ENCODE data around the gene BRME1.
A peak's percentile ranks its signal among the peaks of the same experiment; 100 is the strongest.

The BRME1 gene

GRCh38 chr19:13914777-13915176, 8.9 kb upstream of the BRME1 start:
- Mint-ChIP-seq H3K4me3 (no peak overlapping the region), H3K9me3 (ENCODE audit: low read depth) (no peaks in the 10 kb centered on the region), H3K36me3 (no peaks in the 10 kb centered on the region)

GRCh38 chr19:13913352-13913751, 7.4 kb upstream of the BRME1 start:
- no peak overlapping the region for H3K27ac Mint-ChIP-seq

More at GRCh38 chr19:13914777-13915176, 8.9 kb upstream of the BRME1 start:
- Mint-ChIP-seq H3K27me3 (no peaks in the 10 kb centered on the region), H3K27ac (no peak overlapping the region), H3K4me1 (ENCODE audit: low read depth) (no peaks in the 10 kb centered on the region)

GRCh38 chr19:13909430-13909829, 3.5 kb upstream of the BRME1 start:
- H3K27me3 Mint-ChIP-seq = no peaks in the 10 kb centered on the region
- no peak overlapping the region for H3K27ac Mint-ChIP-seq
- H3K36me3 Mint-ChIP-seq = no peaks in the 10 kb centered on the region
- H3K9me3 Mint-ChIP-seq (ENCODE audit: low read depth) = no peaks in the 10 kb centered on the region
- H3K4me1 Mint-ChIP-seq (ENCODE audit: low read depth) = peaks cover 15% of the 10 kb centered on the region
- no peak overlapping the region for H3K4me3 Mint-ChIP-seq

More at GRCh38 chr19:13913352-13913751, 7.4 kb upstream of the BRME1 start:
- H3K9me3 Mint-ChIP-seq (ENCODE audit: low read depth) = no peaks in the 10 kb centered on the region
- H3K4me3 Mint-ChIP-seq = no peak overlapping the region
- no peaks in the 10 kb centered on the region for H3K27me3 Mint-ChIP-seq
- no peaks in the 10 kb centered on the region for H3K36me3 Mint-ChIP-seq
- no peaks in the 10 kb centered on the region for H3K4me1 Mint-ChIP-seq (ENCODE audit: low read depth)

- no peaks in the 10 kb centered on the region for H3K27me3 Mint-ChIP-seq
- H3K4me1 Mint-ChIP-seq (ENCODE audit: low read depth) = peaks cover 15% of the 10 kb centered on the region
- H3K36me3 Mint-ChIP-seq = no peaks in the 10 kb centered on the region
- H3K4me3 Mint-ChIP-seq = no peak overlapping the region
- H3K9me3 Mint-ChIP-seq (ENCODE audit: low read depth) = no peaks in the 10 kb centered on the region
- H3K27ac Mint-ChIP-seq = no peak overlapping the region
These were observed 2.8 kb upstream of the BRME1 start for GRCh38 chr19:13908674-13909073.

- Mint-ChIP-seq H3K36me3 (no peaks in the 10 kb centered on the region), H3K4me3 (peak overlapping the region; percentile 87), H3K9me3 (ENCODE audit: low read depth) (no peaks in the 10 kb centered on the region), H3K27me3 (no peaks in the 10 kb centered on the region), H3K4me1 (ENCODE audit: low read depth) (peaks cover 15% of the 10 kb centered on the region), H3K27ac (peak overlapping the region; percentile 61)
These were observed 993 bp upstream of the BRME1 start for GRCh38 chr19:13906910-13907309.

- Mint-ChIP-seq H3K4me1 (ENCODE audit: low read depth) (peaks cover 15% of the 10 kb centered on the region), H3K27me3 (no peaks in the 10 kb centered on the region), H3K4me3 (peak overlapping the region; percentile 87), H3K9me3 (ENCODE audit: low read depth) (no peaks in the 10 kb centered on the region), H3K27ac (no peak overlapping the region), H3K36me3 (no peaks in the 10 kb centered on the region)
These were observed 596 bp upstream of the BRME1 start for GRCh38 chr19:13906521-13906904.

- Mint-ChIP-seq H3K27me3 (no peaks in the 10 kb centered on the region), H3K36me3 (no peaks in the 10 kb centered on the region), H3K4me3 (no peak overlapping the region), H3K27ac (no peak overlapping the region), H3K4me1 (ENCODE audit: low read depth) (peaks cover 15% of the 10 kb centered on the region), H3K9me3 (ENCODE audit: low read depth) (no peaks in the 10 kb centered on the region)
These were observed 2.8 kb downstream of the BRME1 start for GRCh38 chr19:13902993-13903555.

- Mint-ChIP-seq H3K9me3 (ENCODE audit: low read depth) (no peaks in the 10 kb centered on the region), H3K27ac (no peak overlapping the region)
These were observed 5.9 kb downstream of the BRME1 start for GRCh38 chr19:13899912-13900584.

GRCh38 chr19:13899393-13899792, 6.5 kb downstream of the BRME1 start:
- Mint-ChIP-seq H3K27ac (no peak overlapping the region), H3K27me3 (no peaks in the 10 kb centered on the region), H3K9me3 (ENCODE audit: low read depth) (no peaks in the 10 kb centered on the region), H3K4me3 (no peak overlapping the region), H3K36me3 (no peaks in the 10 kb centered on the region), H3K4me1 (ENCODE audit: low read depth) (no peaks in the 10 kb centered on the region)

More at GRCh38 chr19:13899912-13900584, 5.9 kb downstream of the BRME1 start:
- Mint-ChIP-seq H3K4me3 (no peak overlapping the region), H3K27me3 (no peaks in the 10 kb centered on the region), H3K4me1 (ENCODE audit: low read depth) (peaks cover 3% of the 10 kb centered on the region), H3K36me3 (no peaks in the 10 kb centered on the region)

GRCh38 chr19:13896227-13896626, 9.7 kb downstream of the BRME1 start:
- Mint-ChIP-seq H3K9me3 (ENCODE audit: low read depth) (no peaks in the 10 kb centered on the region), H3K27ac (no peak overlapping the region), H3K4me1 (ENCODE audit: low read depth) (no peaks in the 10 kb centered on the region), H3K27me3 (no peaks in the 10 kb centered on the region), H3K36me3 (no peaks in the 10 kb centered on the region), H3K4me3 (no peak overlapping the region)

GRCh38 chr19:13894552-13894951, 11.4 kb downstream of the BRME1 start:
- no peaks in the 10 kb centered on the region for H3K36me3 Mint-ChIP-seq
- no peaks in the 10 kb centered on the region for H3K4me1 Mint-ChIP-seq (ENCODE audit: low read depth)
- H3K4me3 Mint-ChIP-seq = no peak overlapping the region
- H3K27ac Mint-ChIP-seq = no peak overlapping the region
- no peaks in the 10 kb centered on the region for H3K27me3 Mint-ChIP-seq
- no peaks in the 10 kb centered on the region for H3K9me3 Mint-ChIP-seq (ENCODE audit: low read depth)

GRCh38 chr19:13892870-13893269, 13.0 kb downstream of the BRME1 start:
- Mint-ChIP-seq H3K27ac (no peak overlapping the region), H3K9me3 (ENCODE audit: low read depth) (no peaks in the 10 kb centered on the region), H3K27me3 (no peaks in the 10 kb centered on the region), H3K36me3 (no peaks in the 10 kb centered on the region), H3K4me1 (ENCODE audit: low read depth) (no peaks in the 10 kb centered on the region), H3K4me3 (no peak overlapping the region)

- Mint-ChIP-seq H3K4me1 (ENCODE audit: low read depth) (peaks cover 2% of the 10 kb centered on the region), H3K36me3 (no peaks in the 10 kb centered on the region), H3K27me3 (no peaks in the 10 kb centered on the region), H3K9me3 (ENCODE audit: low read depth) (no peaks in the 10 kb centered on the region), H3K4me3 (no peak overlapping the region), H3K27ac (no peak overlapping the region)
These were observed 15.8 kb downstream of the BRME1 start for GRCh38 chr19:13890136-13890535.

GRCh38 chr19:13888281-13888680, 17.6 kb downstream of the BRME1 start:
- Mint-ChIP-seq H3K27ac (no peak overlapping the region), H3K36me3 (no peaks in the 10 kb centered on the region), H3K4me1 (ENCODE audit: low read depth) (peaks cover 7% of the 10 kb centered on the region), H3K9me3 (ENCODE audit: low read depth) (no peaks in the 10 kb centered on the region), H3K27me3 (no peaks in the 10 kb centered on the region), H3K4me3 (no peak overlapping the region)

GRCh38 chr19:13887517-13887916, 18.4 kb downstream of the BRME1 start:
- no peaks in the 10 kb centered on the region for H3K27me3 Mint-ChIP-seq
- H3K27ac Mint-ChIP-seq = no peak overlapping the region
- H3K36me3 Mint-ChIP-seq = no peaks in the 10 kb centered on the region
- H3K9me3 Mint-ChIP-seq (ENCODE audit: low read depth) = no peaks in the 10 kb centered on the region
- no peak overlapping the region for H3K4me3 Mint-ChIP-seq
- peaks cover 10% of the 10 kb centered on the region for H3K4me1 Mint-ChIP-seq (ENCODE audit: low read depth)

- Mint-ChIP-seq H3K4me1 (ENCODE audit: low read depth) (peaks cover 15% of the 10 kb centered on the region), H3K27me3 (no peaks in the 10 kb centered on the region), H3K4me3 (no peak overlapping the region), H3K9me3 (ENCODE audit: low read depth) (no peaks in the 10 kb centered on the region), H3K36me3 (no peaks in the 10 kb centered on the region), H3K27ac (no peak overlapping the region)
These were observed 18.9 kb downstream of the BRME1 start for GRCh38 chr19:13887018-13887436.
